Rectal smooth muscle tissue (tissue), 1 donor: ENCODE data around the gene MT1F.
A peak's percentile ranks its signal among the peaks of the same experiment; 100 is the strongest.

ENCODE experiments used
- H3K27ac ChIP-seq: one replicate; pipeline ENCODE4 v1.7.0; 2013; ENCODE audit warnings: low read depth, low read length, inconsistent platforms
- H3K27me3 ChIP-seq: one replicate; pipeline ENCODE4 v1.7.0; 2013; ENCODE audit warnings: low read length; ENCODE audit not compliant: control insufficient read depth, insufficient read depth
- H3K36me3 ChIP-seq: one replicate; pipeline ENCODE4 v1.7.0; 2013; ENCODE audit warnings: low read length; ENCODE audit not compliant: control insufficient read depth, insufficient read depth
- H3K4me1 ChIP-seq: one replicate; pipeline ENCODE4 v1.7.0; 2013; ENCODE audit warnings: low read length; ENCODE audit not compliant: control insufficient read depth, insufficient read depth
- H3K4me3 ChIP-seq: one replicate; pipeline ENCODE4 v1.7.0; 2013; ENCODE audit warnings: low read length
- H3K9ac ChIP-seq: one replicate; pipeline ENCODE4 v1.7.0; 2013; ENCODE audit warnings: low read length

MT1F gene

DNA sequence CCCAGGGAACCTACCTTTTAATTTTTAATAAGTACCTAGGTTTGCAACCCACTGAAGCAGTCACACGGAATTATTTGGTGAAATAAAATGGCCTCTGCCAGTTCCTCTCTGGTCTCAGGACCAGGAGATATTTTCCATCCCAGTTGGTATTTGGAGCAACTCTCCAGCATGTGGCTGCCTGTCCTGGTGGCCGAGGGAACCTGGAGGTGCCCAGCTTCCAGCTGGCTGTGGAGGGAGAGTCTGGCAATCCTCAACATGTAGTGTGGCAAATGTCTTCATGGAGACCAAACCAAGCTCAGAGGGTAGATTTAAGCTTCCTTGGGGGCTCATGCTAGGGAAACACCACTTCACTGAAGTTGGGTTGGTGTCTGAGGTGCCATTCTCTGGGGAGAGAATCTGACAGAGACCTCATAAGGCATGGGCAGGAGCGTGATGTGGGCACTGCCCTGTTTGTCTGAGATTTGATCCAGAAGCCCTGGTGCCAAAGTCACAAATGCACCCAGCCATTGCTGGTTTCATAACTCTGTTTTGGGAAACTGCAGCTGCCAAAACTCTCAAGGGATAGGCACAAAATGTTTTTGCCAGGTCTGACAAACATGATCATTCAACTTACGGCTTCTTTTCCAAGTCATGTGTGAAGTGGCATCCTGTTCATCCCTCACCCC is 27.3 kb downstream of the MT1F start:
- H3K4me1 ChIP-seq, result peaks cover 3% of the 10 kb centered on the region
- peak overlapping the region; percentile 22 for H3K27ac ChIP-seq

DNA sequence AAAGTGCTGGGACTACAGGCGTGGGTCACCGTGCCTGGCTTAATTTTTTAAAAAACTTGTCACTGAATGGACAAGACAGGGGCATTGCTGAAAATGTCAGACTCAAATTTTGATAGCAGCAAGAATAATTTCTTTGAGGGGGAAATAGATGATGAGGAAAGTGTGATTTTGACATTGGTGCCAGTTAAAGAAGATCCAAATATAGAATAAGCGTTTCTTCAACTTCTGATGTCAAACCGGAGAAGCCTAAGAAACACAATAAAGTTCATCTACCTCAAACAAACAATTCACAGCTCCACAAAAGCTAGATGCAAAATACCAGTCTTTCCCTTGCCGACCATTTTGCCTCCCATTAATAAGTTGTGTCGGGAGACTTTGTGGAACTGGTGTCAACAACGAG is 29.0 kb downstream of the MT1F start:
- Histone ChIP-seq H3K4me1 (peaks cover under 1% of the 10 kb centered on the region), H3K9ac (no peak overlapping the region), H3K4me3 (no peak overlapping the region), H3K27me3 (no peaks in the 10 kb centered on the region), H3K27ac (no peak overlapping the region), H3K36me3 (no peaks in the 10 kb centered on the region)

More for the DNA sequence above, 27.3 kb downstream of the MT1F start:
- Histone ChIP-seq H3K9ac (no peak overlapping the region), H3K4me3 (no peak overlapping the region), H3K36me3 (no peaks in the 10 kb centered on the region), H3K27me3 (no peaks in the 10 kb centered on the region)

DNA sequence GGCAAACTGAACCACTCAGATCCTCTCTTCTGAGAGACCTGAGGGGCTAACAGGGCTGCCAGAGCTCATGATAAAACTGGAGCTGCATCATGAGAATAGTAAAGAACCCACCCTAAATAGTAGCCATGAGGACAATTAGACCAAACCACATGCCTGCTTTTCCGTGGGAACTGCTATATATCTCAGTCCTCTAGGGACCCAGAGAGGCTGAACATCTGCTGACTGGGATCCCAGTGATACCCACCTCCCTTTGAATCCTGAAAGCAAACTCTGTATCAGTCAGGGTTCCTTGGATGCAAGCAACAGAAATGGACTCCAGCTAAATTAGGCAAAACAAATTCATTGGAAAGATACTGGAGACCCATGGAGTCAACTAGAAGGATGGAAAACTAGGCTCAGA is 31.0 kb downstream of the MT1F start:
- Histone ChIP-seq H3K4me3 (no peak overlapping the region), H3K27ac (no peak overlapping the region), H3K36me3 (no peaks in the 10 kb centered on the region), H3K9ac (no peak overlapping the region), H3K27me3 (no peaks in the 10 kb centered on the region), H3K4me1 (no peaks in the 10 kb centered on the region)

DNA sequence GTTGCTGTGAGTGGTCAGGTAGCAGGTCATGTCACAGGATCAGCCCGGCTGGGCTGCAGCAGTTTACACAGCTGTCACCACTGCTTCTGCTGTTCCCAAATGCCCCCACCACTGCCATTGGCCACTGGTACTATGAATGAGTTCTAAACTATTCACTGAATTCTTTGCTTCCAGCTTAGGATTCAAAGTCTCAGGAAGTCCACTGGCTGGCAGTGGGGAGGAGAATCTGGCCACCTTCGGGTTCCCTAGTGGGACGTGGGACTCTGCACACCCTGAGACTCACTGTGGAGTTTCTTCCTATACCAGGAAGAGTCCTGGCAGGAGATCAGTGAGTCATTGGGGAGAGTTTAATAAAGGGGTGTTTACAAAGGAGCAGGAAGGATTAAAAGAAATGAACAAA is 31.4 kb downstream of the MT1F start:
- Histone ChIP-seq H3K36me3 (no peaks in the 10 kb centered on the region), H3K27me3 (no peaks in the 10 kb centered on the region), H3K4me3 (no peak overlapping the region), H3K4me1 (no peaks in the 10 kb centered on the region), H3K9ac (no peak overlapping the region), H3K27ac (no peak overlapping the region)

DNA sequence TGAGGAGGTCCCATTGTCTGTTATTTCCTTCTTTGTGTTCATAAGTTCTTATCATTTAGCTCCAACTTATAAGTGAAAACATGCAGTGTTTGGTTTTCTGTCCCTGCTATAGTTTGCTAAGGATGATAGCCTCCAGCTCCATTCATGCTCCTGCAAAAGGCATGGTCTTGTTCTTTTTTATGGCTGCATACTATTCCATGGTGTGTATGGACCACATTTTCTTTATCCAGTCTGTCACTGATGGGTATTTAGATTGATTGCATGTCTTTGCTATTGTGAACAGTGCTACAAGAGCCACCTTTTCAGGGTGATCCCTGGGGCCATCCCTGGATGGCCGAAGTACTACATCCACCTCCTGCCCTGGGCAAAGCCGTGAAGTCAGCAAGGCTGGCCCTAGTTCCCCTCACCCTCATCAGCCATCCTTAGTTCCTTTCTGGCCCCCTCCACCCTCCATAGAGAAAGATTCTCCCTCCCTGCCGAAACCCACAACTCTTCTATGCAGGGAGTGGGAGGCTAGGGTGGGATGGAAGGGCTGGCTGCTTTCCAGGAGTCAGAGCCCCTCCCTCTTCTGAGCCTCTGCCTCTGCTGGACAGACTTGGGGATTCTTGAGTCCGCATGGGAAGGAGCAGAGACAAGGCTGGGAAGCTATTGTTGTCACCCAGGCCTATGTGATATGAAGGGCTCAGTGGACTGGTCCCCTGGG is 32.8 kb downstream of the MT1F start:
- H3K9ac ChIP-seq, result no peak overlapping the region
- H3K27ac ChIP-seq, result no peak overlapping the region
- no peak overlapping the region for H3K4me3 ChIP-seq
- H3K4me1 ChIP-seq, result no peaks in the 10 kb centered on the region
- no peaks in the 10 kb centered on the region for H3K36me3 ChIP-seq
- H3K27me3 ChIP-seq, result no peaks in the 10 kb centered on the region

DNA sequence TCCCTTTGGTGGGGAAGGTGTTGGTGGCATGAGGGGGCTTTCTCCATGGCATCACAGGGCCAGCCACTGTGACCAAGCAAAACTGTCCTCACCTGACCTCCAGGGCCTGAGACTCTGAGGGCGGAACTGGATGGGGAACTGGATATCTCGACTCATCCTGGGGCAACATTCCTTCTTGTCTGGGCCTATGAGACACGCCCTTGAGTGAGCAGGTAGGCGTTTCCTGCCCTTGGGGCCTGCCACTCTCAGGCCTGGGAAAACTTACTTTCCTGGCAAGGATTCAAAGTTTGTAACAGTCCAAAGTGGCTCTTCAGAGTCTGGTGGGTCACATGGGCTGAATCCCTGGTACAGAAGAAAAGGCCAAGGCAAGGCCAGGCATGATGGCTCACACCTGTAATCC is 34.1 kb downstream of the MT1F start:
- Histone ChIP-seq H3K4me1 (no peaks in the 10 kb centered on the region), H3K27me3 (no peaks in the 10 kb centered on the region), H3K36me3 (no peaks in the 10 kb centered on the region), H3K4me3 (no peak overlapping the region), H3K27ac (no peak overlapping the region), H3K9ac (no peak overlapping the region)

DNA sequence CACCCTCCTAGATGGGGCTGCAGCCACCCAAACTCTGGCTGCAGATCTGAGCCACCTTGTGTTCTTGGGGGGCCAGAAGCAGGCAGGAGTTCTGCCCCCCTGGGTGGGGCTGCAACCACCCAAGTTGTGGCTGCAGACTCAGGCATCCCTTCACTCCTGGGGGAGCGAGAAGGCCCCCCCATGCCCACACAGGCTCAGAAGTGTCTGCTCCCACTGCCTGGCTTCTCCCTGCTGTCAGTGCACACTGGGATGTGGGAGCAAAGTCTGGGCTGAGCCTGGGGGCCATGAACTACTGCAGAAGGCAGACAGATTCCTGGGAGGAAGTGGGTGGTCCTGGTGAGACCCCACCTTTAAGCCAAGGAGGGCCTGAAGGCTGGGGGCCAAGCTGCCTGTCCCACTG is 37.5 kb downstream of the MT1F start:
- Histone ChIP-seq H3K4me3 (no peak overlapping the region), H3K27ac (no peak overlapping the region), H3K4me1 (no peaks in the 10 kb centered on the region), H3K27me3 (no peaks in the 10 kb centered on the region), H3K36me3 (no peaks in the 10 kb centered on the region), H3K9ac (no peak overlapping the region)

DNA sequence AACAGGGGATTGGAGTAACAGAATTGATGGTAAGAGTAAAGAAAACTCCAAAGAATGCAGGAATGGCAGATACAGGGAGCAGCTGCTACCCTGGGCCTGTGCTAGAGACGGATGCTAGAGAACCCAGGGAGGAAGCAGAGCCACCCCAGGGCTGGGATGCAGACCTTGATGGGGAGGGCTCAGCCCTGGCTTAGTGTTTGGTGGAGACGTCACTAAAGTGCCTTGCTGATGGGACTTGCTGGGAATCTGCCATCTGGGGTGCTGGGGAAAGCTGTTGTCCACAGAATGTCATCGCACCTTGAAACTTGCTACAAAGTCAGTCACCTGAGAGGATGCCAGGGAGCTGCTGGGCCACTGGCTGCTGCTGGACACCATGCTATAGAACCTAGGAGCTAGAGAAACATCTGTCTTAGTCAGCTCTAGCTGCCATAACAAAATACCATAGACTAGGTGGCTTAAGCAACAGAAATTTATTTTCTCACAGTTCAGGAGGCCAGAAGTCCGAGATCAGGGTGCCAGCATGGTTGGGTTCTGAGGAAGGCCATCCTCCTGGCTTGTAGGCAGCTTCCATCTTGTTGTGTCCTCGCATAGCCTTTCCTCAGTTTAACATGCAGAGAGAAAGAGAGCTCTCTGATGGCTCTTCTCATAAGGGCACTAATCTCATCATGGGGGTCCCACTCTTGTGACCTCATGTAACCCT is 39.8 kb downstream of the MT1F start:
- H3K9ac ChIP-seq, result no peak overlapping the region
- no peaks in the 10 kb centered on the region for H3K27me3 ChIP-seq
- H3K4me3 ChIP-seq, result no peak overlapping the region
- H3K36me3 ChIP-seq, result no peaks in the 10 kb centered on the region
- H3K27ac ChIP-seq, result no peak overlapping the region
- H3K4me1 ChIP-seq, result no peaks in the 10 kb centered on the region

DNA sequence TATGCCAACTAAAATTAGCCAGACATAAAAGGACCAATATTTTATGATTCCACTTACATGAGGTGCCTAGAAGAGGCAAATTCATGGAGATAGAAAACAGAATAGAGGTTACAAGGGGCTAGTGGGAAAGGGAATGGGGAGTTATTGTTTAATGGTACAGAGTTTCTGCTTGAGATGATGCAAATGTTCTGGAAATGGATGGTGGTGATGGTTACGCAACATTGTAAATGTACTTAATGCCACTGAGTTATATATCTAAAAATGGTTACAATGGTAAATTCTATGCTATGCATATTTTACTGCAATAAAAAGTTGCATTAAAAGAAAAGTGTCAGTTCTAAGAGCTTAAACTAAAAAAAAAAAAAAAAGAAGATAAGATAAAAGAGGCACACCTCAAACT is 42.4 kb downstream of the MT1F start:
- Histone ChIP-seq H3K27me3 (no peaks in the 10 kb centered on the region), H3K9ac (no peak overlapping the region), H3K27ac (no peak overlapping the region), H3K36me3 (no peaks in the 10 kb centered on the region), H3K4me1 (no peaks in the 10 kb centered on the region), H3K4me3 (no peak overlapping the region)

DNA sequence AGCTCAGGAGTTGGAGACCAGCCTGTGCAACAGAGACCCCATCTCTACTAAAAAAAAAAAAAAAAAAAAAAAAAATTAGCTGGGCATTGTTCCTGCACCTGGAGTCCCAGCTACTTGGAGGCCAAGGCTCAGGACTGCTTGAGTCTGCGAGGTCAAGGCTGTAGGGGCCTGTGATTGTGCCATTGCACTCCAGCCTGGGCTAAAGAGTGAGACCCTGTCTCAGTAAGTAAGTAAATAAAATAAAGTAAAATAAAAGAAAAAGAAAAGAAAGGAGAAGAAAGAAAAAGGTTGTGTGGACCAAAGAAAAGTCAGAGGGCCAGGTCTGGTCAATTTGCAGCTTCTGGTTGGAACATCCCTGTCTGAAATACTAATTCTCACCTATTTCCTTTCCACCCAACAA is 42.9 kb downstream of the MT1F start:
- Histone ChIP-seq H3K9ac (no peak overlapping the region), H3K27me3 (no peaks in the 10 kb centered on the region), H3K27ac (no peak overlapping the region), H3K36me3 (no peaks in the 10 kb centered on the region), H3K4me1 (no peaks in the 10 kb centered on the region), H3K4me3 (no peak overlapping the region)

DNA sequence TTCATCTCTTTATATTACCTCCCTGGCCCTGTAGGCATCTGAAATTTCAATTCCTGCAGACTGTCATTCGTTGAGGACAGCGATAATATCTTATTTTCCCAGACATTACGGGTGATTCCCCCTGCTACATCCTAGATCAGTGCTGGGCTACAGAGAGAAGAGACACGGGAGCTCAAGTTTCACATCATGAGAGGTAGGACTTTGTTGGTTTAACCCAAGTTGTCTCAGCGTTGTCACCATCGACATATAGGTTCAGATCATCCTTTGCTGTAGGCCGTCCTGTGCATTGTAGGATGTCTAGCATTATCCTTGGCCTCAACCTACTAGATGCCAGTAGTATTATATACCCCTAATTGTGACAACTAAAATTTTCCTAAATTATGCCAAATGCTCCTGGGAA is 43.8 kb downstream of the MT1F start:
- H3K36me3 ChIP-seq, result no peaks in the 10 kb centered on the region
- no peaks in the 10 kb centered on the region for H3K4me1 ChIP-seq
- H3K27me3 ChIP-seq, result no peaks in the 10 kb centered on the region
- H3K4me3 ChIP-seq, result no peak overlapping the region
- no peak overlapping the region for H3K27ac ChIP-seq
- H3K9ac ChIP-seq, result no peak overlapping the region

DNA sequence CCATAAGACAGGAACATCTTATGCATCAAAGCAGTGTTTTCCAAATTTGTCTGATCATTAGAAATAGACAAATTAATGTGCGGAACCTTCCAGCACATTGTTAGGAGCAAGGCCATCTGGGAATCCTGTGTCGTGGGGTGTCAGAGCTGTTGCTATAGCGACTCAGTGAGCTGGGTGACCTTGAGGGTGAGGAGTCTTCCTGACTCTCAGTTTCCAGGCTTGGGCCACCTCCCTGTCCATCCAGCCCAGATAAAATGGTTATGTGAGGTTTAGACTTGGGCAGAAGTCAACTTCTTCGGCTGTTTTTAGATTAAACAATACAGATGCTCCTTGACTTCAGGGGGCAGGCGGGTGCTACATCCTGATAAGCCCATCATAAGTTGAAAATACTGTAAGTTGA is 45.1 kb downstream of the MT1F start:
- Histone ChIP-seq H3K27ac (no peak overlapping the region), H3K9ac (no peak overlapping the region), H3K27me3 (no peaks in the 10 kb centered on the region), H3K4me1 (no peaks in the 10 kb centered on the region), H3K36me3 (no peaks in the 10 kb centered on the region), H3K4me3 (no peak overlapping the region)
